GM18861 (cell line): ENCODE results near the gene GOLGA2.
A peak's percentile ranks its signal among the peaks of the same experiment; 100 is the strongest.
"Not testable (repeated sequence)": the region's sequence is repeated elsewhere in the genome, so short reads cannot be mapped to it uniquely, and the experiment has no call there.

Experiments
- ATAC-seq: cut with Tn5 transposase; IDR thresholded peaks from one replicate; pipeline ENCODE4 v1.9.1; 2021; ENCODE audit not compliant: unreplicated experiment

The GOLGA2 gene

DNA sequence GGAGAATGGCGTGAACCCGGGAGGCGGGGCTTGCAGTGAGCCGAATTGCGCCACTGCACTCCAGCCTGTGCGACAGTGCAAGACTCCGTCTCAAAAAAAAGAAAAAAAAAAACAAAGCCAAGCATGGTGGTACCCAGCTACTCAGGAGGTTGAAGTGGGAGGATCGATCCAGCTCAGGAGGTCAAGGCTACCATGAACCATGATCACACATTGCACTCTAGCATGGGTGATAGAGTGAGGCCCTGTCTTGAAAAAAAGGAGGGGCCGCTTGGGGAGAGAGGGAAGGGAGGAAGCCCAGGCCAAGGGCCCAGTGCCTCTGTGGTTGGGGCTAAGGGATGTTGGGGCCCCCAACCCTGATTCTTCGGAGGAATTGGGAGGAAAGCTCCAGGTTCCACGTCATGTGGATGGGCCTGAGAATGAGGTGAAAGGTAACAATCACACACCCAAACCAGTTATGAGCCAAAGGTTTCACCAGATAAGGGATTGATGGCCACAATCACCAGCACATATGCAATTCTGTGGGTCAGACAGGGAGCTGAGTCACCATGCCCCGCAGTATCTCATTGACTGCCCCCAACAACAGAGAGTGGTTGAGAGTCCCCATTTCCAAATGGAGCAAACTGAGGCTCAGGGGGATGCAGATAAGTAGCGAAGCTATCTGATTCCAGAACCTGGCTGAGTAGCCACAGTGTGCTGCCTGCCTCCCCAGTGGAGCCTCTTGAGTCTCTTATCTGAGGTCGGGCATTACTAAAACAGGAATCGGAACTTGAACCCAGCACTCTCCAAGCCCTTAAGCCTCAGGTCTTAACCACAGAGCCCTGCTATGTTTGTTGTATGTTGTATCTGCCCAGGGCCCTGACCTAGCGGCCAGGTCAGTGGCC lies 20.8 kb upstream of the GOLGA2 start:
- no peak for ATAC-seq

GRCh38 chr9:128294142-128294541 lies 18.3 kb upstream of the GOLGA2 start:
- ATAC-seq = no peak

DNA sequence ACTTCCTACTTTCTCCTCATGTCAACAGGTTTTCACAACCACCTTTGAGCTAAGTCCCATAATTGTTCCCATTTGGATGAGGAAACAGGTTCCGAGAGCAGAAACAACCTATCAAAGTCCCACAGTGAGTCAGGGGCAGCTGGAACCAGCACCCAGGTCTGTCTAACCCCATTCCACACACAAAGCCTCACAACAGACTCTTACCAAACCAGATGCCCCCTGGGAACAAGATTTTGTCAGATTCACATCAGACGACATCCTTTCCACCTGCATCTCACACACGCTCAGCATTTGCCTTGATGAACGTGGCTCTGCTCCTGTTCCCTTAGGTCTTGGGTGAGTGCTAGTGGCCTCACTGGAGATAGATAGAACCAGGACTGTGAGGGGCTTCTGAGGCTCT lies 17.3 kb upstream of the GOLGA2 start:
- ATAC-seq = no peak

DNA sequence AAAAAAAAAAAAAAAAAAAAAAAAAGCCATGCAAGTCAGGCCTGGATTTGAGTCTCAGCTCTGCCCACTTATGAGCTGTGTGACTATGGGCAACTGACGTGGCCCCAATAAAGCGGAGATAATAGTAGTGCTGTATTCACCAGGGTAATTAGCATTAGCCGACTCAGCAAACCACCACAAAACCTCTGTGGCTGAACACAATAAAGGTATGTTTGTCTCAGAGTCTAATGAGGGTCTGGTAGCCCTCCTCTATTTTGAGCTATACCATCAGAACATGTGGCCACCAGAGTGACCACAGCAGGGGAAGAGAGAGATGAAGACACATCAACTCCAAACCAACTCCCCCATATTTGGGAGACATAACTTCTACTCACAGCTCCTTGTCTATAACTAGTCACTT lies 16.2 kb upstream of the GOLGA2 start:
- no peak for ATAC-seq

- no peak for ATAC-seq
Observed at GRCh38 chr9:128288273-128289004, 12.6 kb upstream of the GOLGA2 start.

DNA sequence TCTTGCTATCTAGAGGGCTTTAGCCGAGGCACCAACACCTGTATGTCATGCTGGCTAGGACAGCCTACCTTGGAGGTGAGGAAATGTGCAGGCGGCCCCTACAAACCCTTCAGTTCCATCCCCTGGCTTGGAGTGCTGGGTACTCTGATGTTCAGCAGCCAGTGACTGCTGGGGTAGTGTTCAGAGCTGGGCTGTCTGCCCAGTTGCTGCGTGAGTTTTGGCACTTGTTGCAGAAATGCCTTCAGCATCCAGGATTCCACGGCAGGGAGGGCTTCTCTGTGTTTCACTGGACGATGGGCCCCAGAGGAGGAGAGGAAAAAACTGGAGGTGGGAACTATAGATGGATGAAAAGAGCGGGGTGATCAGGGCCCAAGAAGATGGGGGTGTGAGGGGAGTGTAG lies 10.6 kb upstream of the GOLGA2 start:
- no peak for ATAC-seq

DNA sequence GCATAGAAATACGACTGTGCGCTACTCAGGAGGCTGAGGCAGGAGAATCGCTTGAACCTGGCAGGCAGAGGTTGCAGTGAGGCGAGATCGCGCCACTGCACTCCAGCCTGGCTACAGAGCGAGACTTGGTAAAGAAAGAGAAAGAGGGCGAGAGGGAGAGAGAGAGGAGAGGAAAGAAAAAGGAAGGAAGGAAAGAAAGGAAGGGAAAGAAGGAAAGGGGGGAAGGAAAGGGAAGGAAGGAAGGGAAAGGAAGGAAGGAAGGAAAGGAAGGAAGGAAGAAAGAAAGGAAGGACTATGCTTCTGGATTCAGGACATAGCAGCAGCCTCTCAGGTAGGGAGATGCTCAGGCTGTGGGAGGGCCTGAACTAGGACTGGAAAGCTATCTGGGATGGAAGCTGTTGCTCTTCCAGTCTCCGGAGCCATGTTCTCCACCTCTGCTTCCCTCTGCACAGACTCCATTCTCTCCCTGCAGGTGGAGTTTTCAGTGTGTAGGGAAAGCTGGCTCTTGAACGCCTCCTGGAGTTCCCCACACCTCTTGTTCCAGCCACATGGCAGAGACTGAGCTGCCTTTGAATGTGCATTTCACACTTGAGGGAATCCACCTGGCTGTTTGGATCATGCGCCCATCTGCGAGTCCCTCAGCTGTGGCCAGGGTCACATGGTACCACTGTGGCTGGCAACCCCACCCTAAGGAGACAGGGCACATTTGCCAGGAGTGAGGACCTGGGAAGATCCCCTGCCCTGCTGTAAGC lies 9.4 kb upstream of the GOLGA2 start:
- ATAC-seq = no peak

DNA sequence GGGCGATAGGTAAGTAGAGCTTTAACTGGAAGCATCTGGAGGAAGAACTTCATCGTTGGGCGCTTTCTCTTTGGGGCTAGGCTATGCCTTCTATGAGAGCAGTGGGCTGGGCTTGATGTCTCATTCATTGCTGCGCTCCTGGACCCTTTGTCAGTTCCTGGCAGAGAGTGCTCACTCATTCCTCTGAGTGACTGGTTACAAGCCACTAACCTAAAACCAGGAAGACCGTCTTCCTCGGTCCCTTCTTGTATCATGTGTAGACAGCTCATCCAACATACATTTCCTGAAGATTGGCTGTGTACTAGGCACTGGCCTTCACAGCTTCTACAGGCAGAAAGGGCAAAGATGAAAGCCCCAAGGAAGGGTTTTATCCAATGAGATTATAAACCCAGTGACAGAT lies 6.7 kb upstream of the GOLGA2 start:
- ATAC-seq = no peak

DNA sequence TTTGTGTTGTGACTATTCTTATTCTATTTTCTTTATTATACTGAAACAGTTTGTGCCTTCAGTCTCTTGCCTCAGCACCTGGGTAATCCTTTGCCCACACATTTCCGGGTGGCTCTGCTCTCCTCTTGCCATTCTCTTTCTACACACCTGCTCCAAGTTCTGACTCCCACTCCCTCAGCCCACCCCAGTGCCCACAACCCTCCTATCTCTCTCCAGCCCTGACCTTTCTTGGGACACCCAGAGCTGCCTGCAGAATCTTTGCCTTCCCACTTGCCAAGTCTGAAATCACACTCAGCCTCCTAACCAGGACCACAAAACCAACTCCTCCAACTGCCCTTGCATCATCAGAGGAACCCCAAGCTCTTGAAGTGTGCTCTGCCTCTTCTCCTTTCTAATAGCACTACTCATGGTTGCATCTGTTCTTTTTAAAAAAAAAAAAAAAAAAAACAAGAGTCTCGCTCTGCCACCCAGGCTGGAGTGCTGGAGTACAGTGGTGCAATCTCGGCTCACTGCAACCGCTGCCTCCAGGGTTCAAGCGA lies 4.3 kb upstream of the GOLGA2 start:
- no peak for ATAC-seq

GRCh38 chr9:128279088-128280073 lies 3.6 kb upstream of the GOLGA2 start:
- not testable (repeated sequence) for ATAC-seq

DNA sequence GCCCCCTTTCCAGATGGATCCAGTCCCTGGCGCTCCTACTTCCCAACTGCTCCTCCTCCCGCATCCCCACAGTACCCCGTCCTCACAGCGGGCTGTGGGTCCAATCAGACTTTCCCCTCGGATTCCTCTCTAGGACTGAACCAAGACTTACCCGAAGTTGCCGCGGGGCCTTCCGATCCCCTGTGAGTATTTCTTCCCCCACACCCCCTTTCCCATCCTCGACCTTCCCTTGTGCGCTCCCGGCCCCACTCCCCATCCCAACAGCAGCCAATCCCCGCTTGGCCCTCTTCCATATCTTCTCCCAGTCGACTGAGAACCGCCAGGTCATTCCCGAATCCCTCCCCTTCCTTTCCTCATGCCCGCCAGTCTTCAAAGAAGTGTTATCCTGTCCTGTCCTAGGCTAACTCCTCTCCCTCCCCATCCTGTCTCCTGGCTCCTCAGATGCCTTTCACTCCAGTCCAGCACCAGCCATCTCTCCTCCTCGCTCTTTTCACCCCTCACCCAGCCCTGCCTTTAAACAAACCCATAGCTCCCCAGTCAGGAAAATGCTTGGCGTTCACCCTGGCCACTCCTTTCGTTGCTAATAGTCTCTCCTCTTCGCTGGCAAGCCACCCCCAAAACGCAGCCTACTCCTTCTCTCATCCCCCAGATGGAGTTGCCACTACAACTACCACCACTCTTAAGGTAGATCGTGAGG lies 915 bp upstream of the GOLGA2 start:
- no peak for ATAC-seq

DNA sequence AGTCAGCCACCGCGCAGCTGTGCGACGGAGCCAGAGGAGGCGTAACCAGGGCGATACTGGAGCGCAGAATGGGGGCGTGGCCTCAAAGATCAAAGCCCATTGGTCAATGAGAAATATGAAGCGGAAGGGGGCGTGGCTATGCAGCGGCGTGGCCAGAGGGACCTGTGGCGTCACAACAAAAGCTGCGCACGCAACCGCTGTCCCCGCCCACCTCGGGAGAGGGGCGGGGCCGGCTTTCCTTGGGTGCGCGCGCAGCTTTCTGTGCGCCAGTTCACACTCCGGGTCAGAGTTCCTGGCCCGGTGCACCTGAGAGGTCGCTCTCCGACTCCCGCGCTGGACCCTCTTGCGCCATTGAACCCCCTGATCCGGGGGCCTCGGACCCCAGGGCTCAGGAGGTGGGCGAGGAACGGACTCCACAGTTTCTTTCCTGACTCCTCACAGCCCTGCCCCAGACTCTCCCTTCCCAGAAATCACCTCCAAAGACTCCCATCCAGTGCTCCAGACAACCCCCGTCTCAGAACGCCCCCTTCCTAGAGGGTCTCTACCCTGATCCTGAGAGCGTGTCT lies 284 bp upstream of the GOLGA2 start, which contains the start of gene SWI5:
Gene SWI5 (plus strand): TSS at position 269 of the 566 bp plus-strand sequence.
- peak; percentile 91 for ATAC-seq

- no peak for ATAC-seq
Observed at GRCh38 chr9:128274245-128274644, 1.6 kb downstream of the GOLGA2 start.

- ATAC-seq = no peak
Observed at GRCh38 chr9:128271512-128271911, 4.3 kb downstream of the GOLGA2 start.

- no peak for ATAC-seq
Observed at GRCh38 chr9:128271112-128271511, 4.7 kb downstream of the GOLGA2 start.

DNA sequence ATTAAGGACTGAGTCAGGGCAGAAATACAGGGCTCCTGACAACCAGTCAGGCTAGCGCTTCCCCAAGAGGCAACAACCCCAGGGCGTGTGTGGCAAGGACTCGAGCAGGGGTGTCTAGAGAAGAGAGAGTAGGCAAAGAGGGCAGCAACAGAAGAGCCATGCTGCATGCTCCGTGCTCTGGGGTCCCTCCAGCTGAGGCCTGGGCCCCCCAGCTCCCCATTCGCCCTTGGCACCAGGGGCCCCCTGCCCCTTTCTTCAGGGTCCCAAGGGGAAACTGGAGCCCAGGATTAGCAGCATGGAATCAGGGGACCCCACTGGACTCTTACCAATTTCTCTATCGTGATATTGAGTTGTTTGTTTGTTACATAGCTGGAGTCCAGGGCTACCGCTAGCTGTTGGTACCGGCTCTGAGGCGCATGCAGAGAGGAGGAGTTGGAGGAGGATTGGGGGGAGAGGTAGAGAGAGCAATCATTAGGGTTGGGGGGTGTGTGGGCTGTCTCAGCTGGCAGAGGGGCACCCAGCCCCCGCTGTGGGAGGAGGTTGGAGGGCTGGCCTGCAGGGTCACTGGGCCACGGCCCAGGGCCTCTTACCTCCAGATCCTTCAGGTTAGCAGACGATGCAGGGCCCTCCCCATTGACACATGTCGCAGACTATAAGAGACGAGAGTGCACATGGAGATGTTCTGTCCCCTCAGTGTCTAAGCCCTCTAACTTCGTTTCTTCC lies 8.8 kb downstream of the GOLGA2 start:
- no peak for ATAC-seq

GRCh38 chr9:128265348-128265847 lies 10.4 kb downstream of the GOLGA2 start:
- ATAC-seq = no peak

GRCh38 chr9:128262687-128263086 lies 13.1 kb downstream of the GOLGA2 start:
- ATAC-seq = no peak
